ENCODE results near the gene SLC8A3. TPM values are rescaled to one million over a fixed set of nuclear protein-coding genes. Genes with fewer than 3 reads are reported as not detected.

The SLC8A3 gene
- total and polyA plus RNA-seq, 2 of the 13 experiments (the other 11 are each of a cell fraction or from before 2014, with no cell fraction given) = 0.01 to 0.02 TPM

DNA sequence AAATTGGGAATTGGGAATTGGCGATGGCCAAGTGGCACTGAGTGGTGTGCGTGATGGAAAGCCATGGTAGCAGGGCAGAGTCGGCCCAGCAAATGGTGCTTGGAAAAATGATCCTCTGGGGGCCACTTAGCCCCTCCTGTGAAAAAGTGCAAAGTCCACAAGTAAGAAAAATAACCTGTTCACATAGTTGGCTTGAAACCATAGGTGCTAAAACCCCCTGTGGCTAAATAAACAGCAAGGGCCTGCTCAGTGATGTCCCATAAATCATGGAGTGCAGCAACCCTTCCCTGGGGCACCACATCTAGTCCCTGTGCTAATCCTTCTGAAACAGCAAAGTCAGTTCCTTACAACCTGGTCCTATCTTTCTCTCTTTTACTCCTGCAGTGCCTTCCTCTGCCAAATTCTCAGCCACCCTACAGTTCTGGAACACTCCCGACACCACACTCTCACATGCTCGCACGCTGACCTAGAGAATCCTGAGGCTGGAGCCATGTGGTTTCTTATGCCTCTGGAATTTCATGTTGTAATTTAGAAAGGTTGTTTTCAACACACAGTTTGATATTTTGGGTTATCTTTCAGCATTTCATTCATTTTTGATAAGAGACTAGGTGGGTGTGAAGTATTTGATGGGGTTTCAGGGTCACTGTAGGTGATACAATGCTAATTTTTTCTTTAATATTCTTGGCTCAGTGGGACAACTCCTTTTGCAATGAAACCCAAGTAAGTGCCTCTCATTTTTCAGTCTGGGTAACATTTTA is 186.0 kb downstream of the SLC8A3 start (continued):
- TF ChIP-seq, protein P1, sequence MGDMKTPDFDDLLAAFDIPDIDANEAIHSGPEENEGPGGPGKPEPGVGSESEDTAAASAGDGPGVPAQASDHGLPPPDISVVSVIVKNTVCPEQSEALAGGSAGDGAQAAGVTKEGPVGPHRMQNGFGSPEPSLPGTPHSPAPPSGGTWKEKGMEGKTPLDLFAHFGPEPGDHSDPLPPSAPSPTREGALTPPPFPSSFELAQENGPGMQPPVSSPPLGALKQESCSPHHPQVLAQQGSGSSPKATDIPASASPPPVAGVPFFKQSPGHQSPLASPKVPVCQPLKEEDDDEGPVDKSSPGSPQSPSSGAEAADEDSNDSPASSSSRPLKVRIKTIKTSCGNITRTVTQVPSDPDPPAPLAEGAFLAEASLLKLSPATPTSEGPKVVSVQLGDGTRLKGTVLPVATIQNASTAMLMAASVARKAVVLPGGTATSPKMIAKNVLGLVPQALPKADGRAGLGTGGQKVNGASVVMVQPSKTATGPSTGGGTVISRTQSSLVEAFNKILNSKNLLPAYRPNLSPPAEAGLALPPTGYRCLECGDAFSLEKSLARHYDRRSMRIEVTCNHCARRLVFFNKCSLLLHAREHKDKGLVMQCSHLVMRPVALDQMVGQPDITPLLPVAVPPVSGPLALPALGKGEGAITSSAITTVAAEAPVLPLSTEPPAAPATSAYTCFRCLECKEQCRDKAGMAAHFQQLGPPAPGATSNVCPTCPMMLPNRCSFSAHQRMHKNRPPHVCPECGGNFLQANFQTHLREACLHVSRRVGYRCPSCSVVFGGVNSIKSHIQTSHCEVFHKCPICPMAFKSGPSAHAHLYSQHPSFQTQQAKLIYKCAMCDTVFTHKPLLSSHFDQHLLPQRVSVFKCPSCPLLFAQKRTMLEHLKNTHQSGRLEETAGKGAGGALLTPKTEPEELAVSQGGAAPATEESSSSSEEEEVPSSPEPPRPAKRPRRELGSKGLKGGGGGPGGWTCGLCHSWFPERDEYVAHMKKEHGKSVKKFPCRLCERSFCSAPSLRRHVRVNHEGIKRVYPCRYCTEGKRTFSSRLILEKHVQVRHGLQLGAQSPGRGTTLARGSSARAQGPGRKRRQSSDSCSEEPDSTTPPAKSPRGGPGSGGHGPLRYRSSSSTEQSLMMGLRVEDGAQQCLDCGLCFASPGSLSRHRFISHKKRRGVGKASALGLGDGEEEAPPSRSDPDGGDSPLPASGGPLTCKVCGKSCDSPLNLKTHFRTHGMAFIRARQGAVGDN (CRISPR knock-in tag; IDR thresholded peaks at IDR 0.05) = peak; percentile 30; the same call in 1 of the 2 replicates
- TF ChIP-seq ZNF569 (CRISPR knock-in tag; IDR thresholded peaks at IDR 0.05; ENCODE audit: borderline replicate concordance) (no peak), REXO4 (CRISPR knock-in tag; IDR thresholded peaks at IDR 0.05; ENCODE audit: borderline replicate concordance) (no peak), PHF21A (CRISPR knock-in tag; IDR thresholded peaks at IDR 0.05) (peak; percentile 60; the same call in 1 of the 2 replicates), MED1 (CRISPR knock-in tag; IDR thresholded peaks at IDR 0.05) (peak; percentile 12; the same call in 1 of the 2 replicates), ZNF558 (CRISPR knock-in tag; IDR thresholded peaks at IDR 0.05; ENCODE audit: borderline replicate concordance) (no peak), ZNF543 (CRISPR knock-in tag; IDR thresholded peaks at IDR 0.05) (no peak), CENPT (CRISPR knock-in tag; IDR thresholded peaks at IDR 0.05; ENCODE audit: low read depth) (no peak), ZNF205 (CRISPR knock-in tag; IDR thresholded peaks at IDR 0.05) (0 out of 2 replicates have a peak, but pooled peaks have one; percentile 51)
- TF ChIP-seq, protein P2, sequence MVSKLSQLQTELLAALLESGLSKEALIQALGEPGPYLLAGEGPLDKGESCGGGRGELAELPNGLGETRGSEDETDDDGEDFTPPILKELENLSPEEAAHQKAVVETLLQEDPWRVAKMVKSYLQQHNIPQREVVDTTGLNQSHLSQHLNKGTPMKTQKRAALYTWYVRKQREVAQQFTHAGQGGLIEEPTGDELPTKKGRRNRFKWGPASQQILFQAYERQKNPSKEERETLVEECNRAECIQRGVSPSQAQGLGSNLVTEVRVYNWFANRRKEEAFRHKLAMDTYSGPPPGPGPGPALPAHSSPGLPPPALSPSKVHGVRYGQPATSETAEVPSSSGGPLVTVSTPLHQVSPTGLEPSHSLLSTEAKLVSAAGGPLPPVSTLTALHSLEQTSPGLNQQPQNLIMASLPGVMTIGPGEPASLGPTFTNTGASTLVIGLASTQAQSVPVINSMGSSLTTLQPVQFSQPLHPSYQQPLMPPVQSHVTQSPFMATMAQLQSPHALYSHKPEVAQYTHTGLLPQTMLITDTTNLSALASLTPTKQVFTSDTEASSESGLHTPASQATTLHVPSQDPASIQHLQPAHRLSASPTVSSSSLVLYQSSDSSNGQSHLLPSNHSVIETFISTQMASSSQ (IDR thresholded peaks at IDR 0.05; ENCODE audit: low read depth) = peak; percentile 38; the same call in 1 of the 2 replicates
- TF ChIP-seq, protein P2 (CRISPR knock-in tag; IDR thresholded peaks at IDR 0.05; ENCODE audit: borderline replicate concordance) = no peak
- TF ChIP-seq, protein P3, sequence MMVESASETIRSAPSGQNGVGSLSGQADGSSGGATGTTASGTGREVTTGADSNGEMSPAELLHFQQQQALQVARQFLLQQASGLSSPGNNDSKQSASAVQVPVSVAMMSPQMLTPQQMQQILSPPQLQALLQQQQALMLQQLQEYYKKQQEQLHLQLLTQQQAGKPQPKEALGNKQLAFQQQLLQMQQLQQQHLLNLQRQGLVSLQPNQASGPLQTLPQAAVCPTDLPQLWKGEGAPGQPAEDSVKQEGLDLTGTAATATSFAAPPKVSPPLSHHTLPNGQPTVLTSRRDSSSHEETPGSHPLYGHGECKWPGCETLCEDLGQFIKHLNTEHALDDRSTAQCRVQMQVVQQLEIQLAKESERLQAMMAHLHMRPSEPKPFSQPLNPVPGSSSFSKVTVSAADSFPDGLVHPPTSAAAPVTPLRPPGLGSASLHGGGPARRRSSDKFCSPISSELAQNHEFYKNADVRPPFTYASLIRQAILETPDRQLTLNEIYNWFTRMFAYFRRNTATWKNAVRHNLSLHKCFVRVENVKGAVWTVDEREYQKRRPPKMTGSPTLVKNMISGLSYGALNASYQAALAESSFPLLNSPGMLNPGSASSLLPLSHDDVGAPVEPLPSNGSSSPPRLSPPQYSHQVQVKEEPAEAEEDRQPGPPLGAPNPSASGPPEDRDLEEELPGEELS (CRISPR knock-in tag; IDR thresholded peaks at IDR 0.05) = no peak; the same call in 1 of the 2 replicates
